Hepatocyte (in vitro differentiated cells): ENCODE results near the gene PLXNA2. TPM values are rescaled to one million over a fixed set of nuclear protein-coding genes. Genes with fewer than 3 reads are reported as not detected.

Experiments
- polyA plus RNA-seq: library from polyadenylated mRNA; unstranded; fragments of >200 nt; fragmentation: Nextera tagmentation; extraction: Ambion mirVana; gene quantifications from 2 replicates; pipeline ENCODE4 v1.2.1, GENCODE V29; 2016
- small RNA-seq: library from RNA; depleted of rRNA; stranded (forward); fragments of <200 nt; gene quantifications from one replicate; pipeline ENCODE3, GENCODE V24; 2014
- total RNA-seq: library from RNA; depleted of rRNA; stranded (reverse); fragments of >200 nt; gene quantifications from 2 replicates; pipeline ENCODE4 v1.2.3, GENCODE V29; 2014

Gene PLXNA2
- total and polyA plus RNA-seq, 2 experiments from 2014 or later: 9.8 to 13.1 TPM

Small RNA genes lying within 50 kb of the gene (small RNA-seq; reads per million reads assigned to genes)
- gene AL606753.1: not detected
